Measurements from ENCODE around the gene KIF3B. TPM values are rescaled to one million over a fixed set of nuclear protein-coding genes. Genes with fewer than 3 reads are reported as not detected.
"Not testable (repeated sequence)": the region's sequence is repeated elsewhere in the genome, so short reads cannot be mapped to it uniquely, and the experiment has no call there.

KIF3B gene
- polyA plus RNA-seq, 4 donors: 30.4 to 49.5 (median 40.1) TPM

DNA sequence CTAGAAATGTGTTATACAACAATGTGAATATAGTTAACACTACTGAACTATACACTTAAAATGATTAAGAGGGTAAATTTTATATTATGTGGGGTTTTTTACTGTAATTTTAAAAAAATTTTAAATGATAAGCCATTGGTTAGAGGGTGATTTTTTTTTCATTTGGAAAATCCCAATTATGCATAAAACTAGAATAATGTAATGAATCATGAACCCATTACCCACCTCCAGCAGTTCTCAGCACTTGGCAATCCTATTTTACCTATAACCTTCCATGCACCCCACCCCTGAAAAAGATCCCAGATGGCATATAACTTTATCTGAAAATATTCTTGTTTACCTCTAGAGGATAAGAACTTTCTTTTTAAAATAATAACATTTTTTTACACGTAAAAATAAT is 13.7 kb downstream of the KIF3B start:
- DNase-seq (ENCODE audit: low read depth in 4 of 4, low spot score in 3 of 4): no peak

DNA sequence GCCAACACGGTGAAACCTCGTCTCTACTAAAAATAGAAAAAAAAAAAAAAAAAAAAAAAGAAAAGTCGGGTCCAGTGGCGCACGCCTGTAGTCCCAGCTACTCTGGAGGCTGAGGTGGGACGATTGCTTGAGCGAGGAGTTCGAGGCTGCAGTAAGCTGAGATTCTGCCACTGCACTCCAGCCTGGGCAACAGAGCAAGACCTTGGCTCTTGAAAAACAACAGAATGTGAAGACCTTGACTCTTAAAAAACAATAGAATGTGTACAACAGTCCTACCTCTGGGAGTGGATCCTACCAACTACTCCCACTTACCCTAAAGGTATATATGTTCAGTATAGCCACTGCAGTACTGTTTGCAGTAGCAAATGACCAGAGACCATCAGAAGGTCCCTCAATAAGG is 15.1 kb downstream of the KIF3B start:
- no peak for DNase-seq (ENCODE audit: low read depth in 4 of 4, low spot score in 3 of 4)

DNA sequence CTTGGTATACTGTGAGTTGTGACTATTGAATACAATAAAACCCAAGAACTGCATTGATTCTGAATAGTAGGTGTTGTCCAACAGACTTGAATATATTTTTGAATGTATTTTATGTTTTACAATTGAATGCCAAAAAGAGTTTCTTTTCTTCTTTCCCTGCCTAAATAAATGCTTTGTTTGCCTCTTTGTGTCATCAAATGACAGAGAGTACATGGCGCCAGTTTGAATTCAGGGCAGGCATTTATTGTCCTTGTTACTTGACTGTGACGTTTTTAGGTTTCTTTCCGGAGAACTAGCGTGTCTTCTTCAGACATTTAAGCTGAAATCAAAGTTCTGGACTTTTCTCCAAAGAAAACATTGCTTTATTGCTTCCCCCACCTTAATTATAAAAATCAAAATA is 16.6 kb downstream of the KIF3B start:
- DNase-seq (ENCODE audit: low read depth in 4 of 4, low spot score in 3 of 4): no peak

DNA sequence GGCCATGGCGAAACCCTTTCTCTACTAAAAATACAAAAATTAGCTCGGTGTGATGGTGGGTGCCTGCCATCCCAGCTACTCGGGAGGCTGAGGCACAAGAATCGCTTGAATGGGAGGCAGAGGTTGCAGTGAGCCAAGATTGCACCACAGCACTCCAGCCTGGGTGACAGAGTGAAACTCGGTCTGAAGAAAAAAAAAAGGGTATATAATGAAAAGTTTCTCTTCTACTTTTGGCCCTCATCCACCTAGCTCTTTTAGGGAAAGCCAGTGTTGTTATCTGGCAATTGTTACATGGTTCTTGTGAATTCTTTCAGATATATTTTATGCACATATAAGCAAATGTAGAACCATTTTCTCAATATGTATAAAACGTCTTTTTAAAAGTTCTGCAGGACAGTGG is 19.0 kb downstream of the KIF3B start:
- DNase-seq (ENCODE audit: low read depth in 4 of 4, low spot score in 3 of 4): no peak

DNA sequence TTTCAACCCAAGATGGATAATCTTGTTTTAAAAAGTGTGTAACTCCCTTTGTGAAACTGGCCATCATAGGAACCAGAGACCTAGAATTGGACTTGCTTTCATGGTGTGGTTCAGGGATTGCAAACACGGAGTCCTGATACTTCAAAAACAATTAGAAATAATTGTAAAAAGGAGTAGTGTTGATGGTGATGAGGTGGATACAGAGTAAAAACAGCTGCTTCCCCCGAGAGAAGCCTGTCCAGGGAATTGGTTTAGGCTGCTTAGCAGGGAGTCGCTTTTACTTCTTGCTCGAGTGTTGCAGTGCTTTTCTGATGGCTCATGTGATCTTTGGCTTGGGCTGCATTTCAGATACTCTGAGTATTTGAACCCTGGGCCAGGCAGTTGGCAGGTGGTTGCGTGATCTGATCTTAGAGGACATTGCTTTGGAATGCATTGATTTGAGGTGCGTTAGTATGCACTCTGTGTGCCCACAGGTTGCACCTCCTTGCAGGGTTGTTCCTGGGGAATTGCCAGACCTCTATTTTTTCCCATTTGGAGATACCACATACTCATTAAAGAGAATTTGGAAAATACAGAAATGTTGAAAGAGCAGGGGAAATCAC is 19.5 kb downstream of the KIF3B start:
- no peak for DNase-seq (ENCODE audit: low read depth in 4 of 4, low spot score in 3 of 4)

DNA sequence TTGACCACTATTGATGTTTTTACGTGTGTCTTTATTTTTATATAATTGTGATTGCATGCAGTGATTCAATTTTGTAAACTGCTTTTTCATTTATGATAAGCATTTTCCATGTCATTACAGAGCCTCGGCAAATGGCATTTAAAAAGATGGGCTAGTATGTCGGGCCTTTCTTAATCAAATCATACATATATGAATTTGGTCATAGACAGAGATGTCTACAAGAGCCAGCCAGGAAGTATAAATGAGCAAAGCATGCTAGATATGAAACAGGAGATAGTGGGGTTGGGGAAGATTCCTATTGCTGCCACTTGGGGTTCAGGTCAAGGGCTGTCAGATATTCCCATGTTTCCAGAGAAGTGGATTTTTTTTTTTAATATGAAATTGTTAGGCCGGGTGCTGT is 20.0 kb downstream of the KIF3B start:
- DNase-seq (ENCODE audit: low read depth in 4 of 4, low spot score in 3 of 4): no peak

DNA sequence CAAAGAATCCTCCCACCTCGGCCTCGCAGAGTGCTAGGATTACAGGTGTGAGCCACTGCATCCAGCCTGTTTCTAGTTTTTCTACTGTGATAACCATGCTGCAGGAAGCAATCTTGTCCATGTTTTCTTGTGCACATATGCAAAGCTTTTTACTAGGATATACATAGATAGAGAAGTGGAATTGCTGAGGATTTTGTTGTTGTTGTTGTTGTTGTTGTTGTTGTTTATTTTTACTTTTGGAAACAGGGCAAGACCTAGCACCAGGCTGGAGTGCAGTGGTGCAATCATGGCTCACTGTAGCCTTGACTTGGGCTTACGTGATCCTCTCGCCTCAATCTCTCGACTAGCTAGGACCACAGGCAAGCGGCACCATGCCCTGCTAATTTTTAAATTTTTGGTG is 23.2 kb downstream of the KIF3B start:
- DNase-seq (ENCODE audit: low read depth in 4 of 4, low spot score in 3 of 4): no peak

DNA sequence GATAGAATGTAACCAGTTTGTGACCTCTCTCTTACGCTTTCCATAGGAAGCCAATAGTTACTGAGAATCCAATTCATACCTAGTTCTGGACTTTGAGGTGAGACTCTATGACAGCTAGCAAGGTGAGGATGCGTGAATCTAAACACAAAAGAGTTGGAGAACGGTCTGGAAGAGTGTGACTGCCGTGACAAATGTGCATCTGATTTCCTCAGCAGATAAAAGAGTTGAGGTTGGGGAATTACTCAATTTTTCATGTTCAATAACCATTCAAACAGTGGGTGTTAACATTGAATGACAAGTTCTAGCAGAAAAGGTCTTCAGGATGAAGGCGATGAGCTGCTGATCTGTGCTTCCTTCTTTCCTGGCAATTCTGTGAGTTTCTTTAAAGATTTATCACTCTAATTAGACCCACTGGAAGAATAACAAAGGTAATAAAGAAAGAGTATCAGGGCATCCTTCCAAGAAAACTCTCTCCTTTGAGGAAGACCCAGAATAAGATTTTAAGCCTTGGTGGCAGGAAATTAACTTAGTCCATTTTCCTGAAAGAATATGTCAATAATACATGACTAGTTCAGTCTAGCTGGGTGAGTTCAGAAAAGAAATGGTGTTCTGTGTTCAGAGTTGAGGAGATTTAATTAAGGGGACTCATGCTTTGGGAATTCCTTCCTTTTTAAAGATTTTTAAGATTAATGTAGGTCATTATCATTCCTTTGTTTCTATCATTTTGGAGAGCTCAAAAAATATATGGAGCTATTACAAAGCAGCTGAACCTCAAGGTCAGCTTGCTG is 24.5 kb downstream of the KIF3B start:
- no peak for DNase-seq (ENCODE audit: low read depth in 4 of 4, low spot score in 3 of 4)

DNA sequence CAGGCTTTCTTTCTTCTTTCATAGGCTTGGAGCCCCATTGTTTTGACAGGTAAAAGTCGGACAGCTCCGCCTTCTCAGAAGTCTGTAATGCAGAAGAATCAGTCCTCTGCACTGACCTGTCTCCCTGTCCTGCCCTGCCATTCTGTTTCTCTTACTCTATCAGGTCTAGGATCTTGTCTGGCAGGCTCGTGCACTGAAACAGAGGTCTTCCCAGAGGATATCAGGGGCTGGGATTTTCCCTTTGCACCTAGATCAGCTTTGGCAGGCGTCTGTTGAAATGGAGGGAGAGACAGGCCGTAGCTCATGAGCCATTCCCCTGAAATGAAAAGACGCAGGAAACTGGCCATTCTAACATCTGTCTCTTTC is 25.0 kb downstream of the KIF3B start:
- no peak for DNase-seq (ENCODE audit: low read depth in 4 of 4, low spot score in 3 of 4)

DNA sequence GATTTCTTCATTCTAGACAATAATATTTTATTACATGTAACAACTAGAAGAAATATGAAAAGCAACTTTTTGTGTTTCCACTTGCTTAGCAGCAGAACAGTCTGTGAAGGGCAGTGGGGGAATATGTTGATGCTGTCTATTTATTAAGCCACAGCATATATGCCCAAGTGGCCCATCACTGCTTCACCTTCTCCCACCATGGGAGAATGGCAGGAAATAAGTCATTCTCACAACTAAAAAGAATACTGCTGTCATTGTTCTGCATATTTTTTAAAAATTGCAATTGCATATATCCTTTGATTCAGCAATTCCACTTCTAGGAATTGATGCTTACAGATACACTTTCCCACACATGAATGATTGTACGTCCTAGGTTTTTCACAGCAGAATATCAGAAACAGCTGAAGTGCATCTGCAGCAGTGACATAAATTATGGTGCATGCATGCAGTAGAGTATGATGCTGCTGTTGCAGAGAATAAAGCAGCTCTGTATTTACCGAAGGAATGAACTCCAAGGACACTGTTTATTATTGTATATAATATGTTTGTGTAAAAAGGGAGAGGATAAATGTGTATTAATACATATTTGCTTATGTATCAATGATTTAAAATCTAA is 26.8 kb downstream of the KIF3B start:
- no peak for DNase-seq (ENCODE audit: low read depth in 4 of 4, low spot score in 3 of 4)

DNA sequence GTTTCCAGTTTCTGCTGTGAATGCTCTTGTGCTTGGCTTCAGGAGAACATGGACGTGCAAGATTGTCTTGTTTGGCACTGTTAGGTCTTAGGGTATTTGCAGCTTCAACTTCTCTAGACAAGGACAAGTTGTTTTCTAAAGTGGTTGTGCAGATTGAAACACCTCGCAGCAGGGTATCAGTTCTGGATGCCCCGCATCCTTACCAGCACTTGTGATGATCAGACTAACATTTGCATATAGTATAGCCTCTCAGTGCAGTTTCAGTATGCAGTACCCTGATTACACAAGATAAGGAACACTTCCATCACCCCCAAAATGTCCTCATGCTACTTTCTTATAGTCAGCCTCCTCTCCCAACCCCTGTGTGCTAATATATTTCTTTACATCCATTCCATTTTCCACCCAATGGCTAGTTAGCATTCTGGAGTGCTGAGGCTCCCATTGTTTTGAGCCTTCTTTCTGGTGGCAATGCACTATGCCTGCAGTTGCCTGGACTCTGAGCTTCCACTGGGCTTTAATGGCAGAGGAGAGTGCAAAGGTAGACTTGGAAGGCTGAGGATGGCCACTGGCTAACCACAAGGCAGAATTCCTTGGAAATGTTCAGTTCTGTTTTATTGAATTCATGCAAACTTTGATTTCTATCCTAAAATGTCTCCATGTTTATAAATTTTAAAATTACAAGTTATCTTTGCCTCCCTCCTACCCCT is 35.4 kb downstream of the KIF3B start:
- DNase-seq (ENCODE audit: low read depth in 4 of 4, low spot score in 3 of 4): no peak

DNA sequence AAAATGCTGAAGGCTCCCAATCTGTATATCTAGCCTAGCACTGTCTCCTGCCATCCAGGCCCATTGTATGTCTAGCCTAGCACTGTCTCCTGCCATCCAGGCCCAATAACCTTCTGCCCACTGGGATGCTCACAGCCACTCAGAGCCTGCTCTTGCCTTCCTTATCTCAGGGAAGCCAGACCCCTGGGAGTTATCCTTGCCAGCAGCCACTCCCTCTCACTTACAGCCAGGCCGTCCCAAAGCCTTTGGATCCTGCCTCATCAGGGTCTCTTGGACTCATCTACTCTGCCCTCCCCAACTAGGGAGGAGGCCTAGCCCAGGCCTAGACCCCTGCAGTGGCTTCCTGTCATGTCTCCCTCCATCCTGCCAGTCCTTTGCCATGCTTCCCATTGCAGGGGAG is 37.3 kb downstream of the KIF3B start:
- no peak for DNase-seq (ENCODE audit: low read depth in 4 of 4, low spot score in 3 of 4)

DNA sequence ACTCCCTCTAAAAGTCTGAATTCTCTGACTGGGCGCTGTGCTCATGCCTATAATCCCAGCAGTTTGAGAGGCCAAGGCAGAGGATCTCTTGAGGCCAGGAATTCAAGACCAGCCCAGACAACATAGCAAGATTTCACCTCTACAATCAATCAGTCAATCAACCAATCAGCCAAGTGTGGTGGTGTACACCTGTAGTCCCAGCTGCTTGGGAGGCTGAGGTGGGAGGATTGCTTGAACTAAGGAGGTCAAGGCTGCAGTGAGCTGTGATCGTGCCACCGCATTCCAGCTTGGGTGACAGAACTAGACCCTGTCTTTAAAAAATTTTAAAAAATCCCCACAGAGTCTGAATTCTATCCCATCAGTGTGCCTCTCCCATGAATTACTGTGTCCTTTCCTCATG is 37.9 kb downstream of the KIF3B start:
- DNase-seq (ENCODE audit: low read depth in 4 of 4, low spot score in 3 of 4): no peak

DNA sequence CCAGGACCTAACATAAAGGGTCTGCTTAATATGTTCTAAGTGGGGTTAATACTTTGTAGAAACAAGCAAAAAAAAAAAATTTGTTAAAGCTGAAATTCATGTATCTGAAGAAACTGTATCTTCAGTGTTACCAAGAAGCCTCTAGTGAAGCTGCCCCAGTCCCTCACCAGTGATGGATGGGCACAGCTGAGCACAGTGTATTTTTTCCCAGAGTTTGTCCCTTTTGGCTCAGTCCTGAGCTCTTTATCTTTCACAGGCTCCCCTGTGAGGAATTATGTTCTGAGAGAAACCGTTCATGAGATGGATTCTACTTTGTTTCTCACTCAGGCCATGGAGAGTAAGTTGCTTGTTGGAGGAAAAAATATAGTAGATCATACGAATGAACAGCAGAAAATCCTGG is 38.4 kb downstream of the KIF3B start:
- DNase-seq (ENCODE audit: low read depth in 4 of 4, low spot score in 3 of 4): no peak

DNA sequence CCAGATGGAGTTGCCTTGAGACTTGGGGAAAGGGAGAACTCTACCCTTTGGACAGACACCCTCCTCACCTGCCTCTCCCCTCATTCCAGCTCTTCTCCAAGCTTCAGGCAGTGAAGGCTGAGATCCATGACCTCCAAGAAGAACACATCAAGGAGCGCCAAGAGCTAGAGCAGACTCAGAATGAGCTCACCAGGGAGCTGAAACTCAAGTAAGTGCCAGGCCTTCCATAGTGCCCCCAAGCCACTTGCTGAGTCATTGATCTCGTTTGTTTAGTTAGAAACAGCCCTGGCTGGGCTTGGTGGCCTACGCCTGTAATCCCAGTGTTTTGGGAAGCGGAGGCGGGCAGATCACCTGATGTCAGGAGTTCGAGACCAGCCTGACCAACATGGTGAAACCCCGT is 39.2 kb downstream of the KIF3B start:
- no peak for DNase-seq (ENCODE audit: low read depth in 4 of 4, low spot score in 3 of 4)

DNA sequence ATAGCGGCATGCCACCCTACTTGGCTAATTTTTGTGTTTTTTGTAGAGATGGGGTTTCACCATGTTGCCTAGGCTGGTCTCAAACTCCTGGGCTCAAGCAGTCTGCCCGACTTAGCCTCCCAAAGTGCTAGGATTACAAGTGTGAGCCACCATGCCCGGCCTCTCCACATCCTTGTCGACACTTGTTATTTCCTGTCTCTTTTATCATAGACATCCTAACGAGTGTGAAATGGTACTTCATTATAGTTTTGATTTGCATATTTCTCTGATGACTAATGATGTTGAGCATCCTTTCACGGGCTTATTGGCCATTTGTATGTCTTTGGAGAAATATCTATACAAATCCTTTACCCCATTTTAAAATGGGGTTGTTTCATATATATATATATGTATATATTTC is 41.6 kb downstream of the KIF3B start:
- no peak for DNase-seq (ENCODE audit: low read depth in 4 of 4, low spot score in 3 of 4)

DNA sequence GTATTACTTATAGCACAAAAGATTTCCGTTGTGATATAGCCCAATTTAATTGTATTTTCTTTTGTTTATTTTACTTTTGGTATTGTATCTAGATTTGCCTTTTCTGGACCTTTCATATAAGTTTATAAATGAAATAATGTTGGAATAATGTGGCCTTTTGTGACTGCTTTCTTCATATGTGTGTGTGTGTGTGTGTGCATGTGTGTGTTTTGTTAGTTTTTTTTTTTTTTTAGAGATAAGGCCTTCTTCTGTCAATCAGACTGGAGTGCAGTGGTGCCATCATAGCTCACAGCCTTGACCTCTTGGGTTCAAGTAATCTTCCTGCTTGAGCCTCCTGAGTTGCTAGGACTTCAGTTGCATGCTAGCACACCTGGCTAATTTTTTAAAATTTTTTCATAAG is 42.9 kb downstream of the KIF3B start:
- DNase-seq (ENCODE audit: low read depth in 4 of 4, low spot score in 3 of 4): no peak

DNA sequence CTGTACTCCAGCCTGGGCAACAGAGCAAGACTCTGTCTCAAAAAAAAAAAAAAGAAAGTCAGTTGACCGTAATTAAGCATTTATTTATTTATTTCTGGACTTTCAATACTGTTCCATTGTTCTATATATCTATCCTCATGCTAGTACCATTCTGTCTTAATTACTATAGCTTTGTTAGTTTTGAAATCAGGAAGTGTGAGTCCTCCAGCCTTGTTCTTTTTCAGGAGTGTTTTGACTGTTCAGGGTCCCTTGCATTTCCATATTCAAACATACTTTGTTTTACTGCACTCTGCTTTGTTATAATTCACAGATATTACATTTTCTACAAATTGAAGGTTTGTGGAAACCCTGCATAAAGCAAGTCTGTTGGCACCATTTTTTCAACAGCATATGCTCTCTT is 43.9 kb downstream of the KIF3B start:
- DNase-seq (ENCODE audit: low read depth in 4 of 4, low spot score in 3 of 4): no peak

DNA sequence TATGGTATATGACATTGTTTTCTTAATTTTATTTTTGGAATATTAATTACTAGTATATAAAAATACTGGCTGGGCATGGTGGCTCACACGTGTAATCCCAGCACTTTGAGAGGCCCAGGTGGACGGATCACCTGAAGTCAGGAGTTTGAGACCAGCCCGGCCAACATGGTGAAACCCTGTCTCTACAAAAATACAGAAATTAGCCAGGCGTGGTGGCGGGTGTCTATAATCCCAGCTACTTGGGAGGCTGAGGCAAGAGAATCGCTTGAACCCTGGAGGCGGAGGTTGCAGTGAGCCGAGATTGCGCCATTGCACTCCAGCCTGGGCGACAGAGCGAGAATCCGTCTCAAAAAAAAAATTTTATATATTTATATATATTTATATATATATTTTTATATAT is 44.8 kb downstream of the KIF3B start:
- not testable (repeated sequence) for DNase-seq (ENCODE audit: low read depth in 4 of 4, low spot score in 3 of 4)

DNA sequence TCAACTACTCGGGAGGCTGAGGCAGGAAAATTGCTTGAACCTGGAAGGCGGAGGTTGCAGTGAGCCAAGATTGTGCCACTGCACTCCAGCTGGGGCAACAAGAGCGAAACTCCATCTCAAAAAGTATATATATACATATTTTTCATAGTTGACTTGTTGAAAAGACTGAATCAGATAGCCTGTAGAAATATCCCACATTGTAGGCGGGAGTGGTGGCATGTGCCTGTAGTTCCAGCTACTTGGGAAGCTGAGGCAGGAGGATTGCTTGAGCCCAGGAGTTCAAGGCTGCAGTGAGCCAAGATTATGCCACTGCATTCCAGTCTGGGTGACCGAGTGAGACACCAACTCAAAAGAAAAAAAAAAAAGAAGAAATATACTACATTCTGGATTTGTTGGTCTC is 46.3 kb downstream of the KIF3B start:
- DNase-seq (ENCODE audit: low read depth in 4 of 4, low spot score in 3 of 4): not testable (repeated sequence)

DNA sequence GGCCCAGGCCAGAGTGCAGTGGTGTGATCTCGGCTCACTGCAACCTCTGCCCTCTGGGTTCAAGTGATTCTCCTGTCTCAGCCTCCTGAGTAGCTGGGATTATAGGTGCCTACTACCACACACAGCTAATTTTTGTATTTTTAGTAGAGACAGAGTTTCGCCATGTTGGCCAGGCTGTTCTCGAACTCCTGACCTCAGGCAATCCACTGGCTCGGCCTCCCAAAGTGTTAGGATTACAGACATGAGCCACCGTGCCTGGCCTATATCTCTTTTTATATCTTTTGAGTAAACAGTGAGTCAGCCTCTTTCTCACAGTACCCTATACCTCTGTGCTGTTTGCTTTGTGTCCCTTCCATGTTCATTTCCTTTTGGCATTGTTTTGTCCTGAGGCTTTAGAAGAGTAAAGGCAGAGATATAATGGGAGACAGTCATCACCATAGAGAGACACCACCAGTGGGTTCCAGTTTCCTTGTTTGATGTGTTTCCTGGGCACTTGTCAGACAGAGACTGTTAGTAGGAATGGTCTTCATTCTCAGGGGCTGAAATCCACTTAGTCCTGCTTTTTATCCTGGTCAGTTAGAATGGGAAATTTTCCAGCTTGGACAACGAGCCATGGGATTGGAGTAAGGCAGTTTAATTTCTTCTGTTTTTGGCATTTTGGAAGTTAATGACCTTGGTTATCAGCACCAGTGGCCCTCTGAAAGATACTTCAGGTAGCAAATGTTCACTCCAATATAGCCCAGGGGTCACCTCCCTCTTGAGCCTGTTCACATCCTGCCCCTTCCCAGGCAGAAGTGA is 48.5 kb downstream of the KIF3B start:
- DNase-seq (ENCODE audit: low read depth in 4 of 4, low spot score in 3 of 4): no peak
